Testis (tissue), 2 donors: ENCODE measurements around the gene C1orf210.

Experiments used
- POLR2A ChIP-seq: fragments of 450-650 bp; IDR thresholded peaks from one replicate; pipeline ENCODE4 v1.6.1; 2017; ENCODE audit warnings: antibody characterized with exemption, mild to moderate bottlenecking, moderate library complexity
- TF ChIP-seq, protein P1 (sequence below), 3 experiments: fragments of 450-650 bp in 2 of 3; fragments of 200-600 bp in 1 of 3; sonication (generic) in 1 of 3; IDR thresholded peaks; one replicate each; pipeline ENCODE4 v1.5.1; 2016 to 2019; ENCODE audit warnings: antibody characterized with exemption in 3 of 3, mild to moderate bottlenecking in 2 of 3, moderate library complexity in 1 of 3

DNA sequence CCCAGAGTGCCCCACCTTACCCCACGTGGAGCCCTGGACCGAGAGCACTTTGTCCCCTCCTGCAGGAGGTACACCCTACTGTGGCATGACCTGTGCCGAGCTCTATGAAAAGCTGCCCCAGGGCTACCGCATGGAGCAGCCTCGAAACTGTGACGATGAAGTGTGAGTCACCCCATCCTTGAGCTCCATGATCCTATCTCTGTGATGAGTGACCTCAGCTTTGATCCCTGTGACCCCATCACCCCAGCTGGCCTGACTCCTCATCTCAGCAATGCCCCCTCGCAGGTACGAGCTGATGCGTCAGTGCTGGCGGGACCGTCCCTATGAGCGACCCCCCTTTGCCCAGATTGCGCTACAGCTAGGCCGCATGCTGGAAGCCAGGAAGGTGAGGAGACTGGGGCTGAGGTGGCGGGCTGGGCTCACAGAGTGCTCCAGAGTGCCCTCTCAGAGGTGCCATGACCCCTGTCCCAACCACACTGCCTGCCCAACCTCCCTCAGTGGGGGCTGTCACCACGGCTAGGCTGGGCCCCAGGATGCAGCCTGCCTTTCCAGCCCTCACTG, 36.0 kb upstream of the C1orf210 start:
- no peak for TF ChIP-seq POLR2A
- TF ChIP-seq, protein P1, sequence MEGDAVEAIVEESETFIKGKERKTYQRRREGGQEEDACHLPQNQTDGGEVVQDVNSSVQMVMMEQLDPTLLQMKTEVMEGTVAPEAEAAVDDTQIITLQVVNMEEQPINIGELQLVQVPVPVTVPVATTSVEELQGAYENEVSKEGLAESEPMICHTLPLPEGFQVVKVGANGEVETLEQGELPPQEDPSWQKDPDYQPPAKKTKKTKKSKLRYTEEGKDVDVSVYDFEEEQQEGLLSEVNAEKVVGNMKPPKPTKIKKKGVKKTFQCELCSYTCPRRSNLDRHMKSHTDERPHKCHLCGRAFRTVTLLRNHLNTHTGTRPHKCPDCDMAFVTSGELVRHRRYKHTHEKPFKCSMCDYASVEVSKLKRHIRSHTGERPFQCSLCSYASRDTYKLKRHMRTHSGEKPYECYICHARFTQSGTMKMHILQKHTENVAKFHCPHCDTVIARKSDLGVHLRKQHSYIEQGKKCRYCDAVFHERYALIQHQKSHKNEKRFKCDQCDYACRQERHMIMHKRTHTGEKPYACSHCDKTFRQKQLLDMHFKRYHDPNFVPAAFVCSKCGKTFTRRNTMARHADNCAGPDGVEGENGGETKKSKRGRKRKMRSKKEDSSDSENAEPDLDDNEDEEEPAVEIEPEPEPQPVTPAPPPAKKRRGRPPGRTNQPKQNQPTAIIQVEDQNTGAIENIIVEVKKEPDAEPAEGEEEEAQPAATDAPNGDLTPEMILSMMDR (IDR thresholded peaks at IDR 0.05), result no peak
